ENCODE results near the gene ELP5.
"Not testable (repeated sequence)": the region's sequence is repeated elsewhere in the genome, so short reads cannot be mapped to it uniquely, and the experiment has no call there.

Gene ELP5

DNA sequence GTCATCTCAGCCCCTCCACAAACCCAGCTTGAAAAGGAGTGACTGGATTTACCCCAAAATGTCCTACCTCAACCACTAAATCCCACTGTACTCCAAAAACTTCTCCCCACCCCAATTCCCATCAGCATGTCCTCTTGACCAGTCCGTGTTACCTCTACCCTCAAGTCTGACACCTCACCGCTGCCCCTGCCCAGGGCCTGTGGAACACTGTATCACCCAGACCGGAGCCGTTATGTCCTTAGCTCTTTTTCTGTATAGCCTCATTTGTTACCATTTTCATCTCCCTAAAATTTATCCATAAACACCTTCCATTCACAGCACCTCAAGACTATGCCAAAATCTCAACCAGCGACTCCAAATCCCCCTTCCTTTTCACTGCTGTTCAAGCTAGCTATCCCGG is 15.2 kb upstream of the ELP5 start:
- DNase-seq (ENCODE audit: low read depth in 2 of 2): no peak

DNA sequence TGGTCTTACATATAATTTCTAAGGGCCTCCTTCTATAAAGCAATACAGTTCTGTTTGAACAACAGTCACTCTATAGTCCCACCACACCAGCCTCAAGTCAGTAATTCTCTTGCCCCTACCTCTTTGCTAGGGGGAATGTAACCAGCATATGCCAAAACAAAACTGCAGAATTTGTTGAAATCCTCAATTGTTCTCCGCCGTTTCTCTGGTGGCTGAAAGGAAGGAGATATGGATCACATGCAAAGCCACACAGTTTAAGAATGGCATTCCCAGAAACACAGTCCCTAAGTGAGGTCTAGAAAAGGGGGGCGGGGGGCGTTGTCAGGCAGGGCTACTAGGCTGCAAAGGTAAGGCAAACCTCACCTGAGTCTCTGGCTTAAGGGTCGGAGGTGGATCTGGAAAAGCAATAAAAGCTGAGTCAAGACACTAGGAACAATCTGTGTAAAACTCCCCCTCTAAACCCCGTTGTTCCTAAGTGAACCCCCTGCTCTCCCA is 14.7 kb upstream of the ELP5 start:
- no peak for DNase-seq (ENCODE audit: low read depth in 2 of 2)

DNA sequence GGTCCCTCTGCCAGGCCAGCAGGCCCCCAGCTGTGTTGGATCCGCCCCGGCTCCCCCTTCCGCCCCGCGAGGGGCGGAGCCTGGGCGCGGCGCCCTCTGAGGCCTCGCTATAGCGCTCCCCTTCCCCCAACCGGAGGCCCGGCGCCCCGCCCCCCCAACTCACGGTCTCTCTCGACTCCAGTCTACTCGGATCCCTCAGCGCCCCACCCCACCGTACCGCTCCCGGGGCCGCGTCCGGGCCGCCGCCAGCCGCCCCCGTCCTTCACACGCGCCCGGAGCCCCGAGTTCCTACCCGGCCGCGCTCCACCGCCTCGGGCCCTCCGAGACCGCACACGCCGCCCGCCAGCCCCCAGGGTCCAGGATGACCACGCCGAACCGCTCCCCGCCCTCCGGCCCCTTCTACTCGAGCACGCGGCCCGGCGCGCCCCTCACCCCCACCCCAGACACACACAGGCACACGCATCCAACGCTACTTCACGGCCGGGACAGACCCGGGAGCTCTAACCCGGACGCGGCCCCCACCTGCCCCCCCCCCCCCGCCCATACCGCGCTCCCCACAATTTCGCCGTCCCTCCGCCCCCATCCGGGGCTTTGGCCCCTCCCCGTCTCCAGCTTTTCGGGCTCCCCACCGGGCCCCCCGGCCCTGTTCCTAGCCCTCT is 14.1 kb upstream of the ELP5 start:
- DNase-seq (ENCODE audit: low read depth in 2 of 2): no peak

DNA sequence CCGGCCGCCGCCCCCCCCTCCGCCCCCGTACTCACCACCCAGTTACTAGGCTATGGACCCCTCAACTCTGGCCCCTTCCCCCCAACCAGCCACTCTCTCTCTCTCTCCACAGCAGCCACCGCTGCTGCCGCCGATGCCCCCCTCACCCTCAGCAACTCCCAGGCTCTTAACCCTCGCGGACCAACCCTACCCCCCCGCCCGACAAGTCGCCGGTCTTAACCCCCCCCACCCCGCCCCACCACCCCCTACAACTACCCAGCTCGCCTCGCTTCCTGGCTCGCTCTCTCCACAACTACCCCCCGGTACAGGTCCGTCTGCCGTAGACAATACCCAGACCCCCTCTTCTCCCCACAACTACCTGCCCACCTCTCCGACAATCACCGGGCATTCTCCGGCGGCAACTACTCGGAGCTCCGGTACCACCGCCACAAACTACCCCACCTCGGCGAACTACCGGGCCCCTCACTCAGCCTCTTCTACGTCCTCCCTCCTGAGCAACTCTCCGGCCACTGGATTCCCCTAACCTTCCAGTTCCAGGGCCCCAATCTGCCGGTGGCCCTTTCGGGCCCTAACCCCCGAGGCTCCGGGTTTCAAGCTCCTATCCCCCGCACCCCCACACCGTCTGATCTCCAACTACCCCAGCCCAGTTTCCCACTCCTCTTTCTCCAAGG is 13.5 kb upstream of the ELP5 start:
- no peak for DNase-seq (ENCODE audit: low read depth in 2 of 2)

DNA sequence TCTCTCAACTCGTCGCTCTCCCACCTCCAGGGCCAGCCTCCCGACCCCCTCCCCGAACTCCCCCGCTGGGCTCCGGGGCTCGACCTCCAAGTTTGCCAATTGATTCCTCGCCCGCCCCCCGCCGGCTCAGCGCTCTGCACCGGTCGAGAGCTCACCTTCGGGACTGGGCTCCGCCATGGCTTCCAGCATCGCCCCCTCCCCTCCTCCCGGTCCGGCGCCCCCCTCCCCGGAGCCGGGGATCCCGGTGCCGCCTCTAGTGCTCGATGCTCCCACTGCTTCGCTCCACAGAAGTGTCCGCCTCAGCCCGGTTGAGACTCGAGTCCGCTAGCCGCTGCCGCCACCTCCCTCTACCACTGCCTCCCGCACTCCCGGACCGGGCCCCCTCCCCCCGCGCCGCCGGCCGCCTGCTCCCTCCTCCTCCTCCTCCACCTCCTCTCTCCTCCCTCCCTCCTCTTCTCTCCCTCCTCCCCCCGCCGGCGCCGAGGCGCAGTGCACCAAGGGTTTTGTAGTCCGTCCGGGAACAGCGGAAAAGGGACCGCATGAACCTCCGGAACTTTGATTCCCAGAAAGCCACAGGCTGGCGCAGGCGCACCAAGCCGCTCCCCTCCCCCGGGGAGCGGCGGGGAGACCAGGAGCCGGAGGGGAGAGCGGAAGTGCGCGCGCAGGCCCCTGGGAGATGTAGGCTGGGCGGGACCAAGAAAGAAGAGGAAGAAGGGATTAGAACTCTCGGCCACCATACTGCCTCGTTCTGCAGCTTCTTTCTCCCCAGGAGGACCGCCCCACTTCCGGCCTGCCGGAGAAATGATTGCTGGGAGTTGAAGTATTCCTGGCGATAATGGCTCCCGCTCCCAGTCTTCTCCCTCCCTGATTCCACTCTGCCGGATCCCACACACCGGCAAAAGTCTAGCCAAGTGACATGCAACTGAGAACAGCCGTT is 12.7 kb upstream of the ELP5 start, which contains the start of gene PHF23:
Gene PHF23, minus strand, starts transcription at position 367 of the 937 bp plus-strand sequence. Its CDS starts 178 bp downstream, at position 189.
- peak; percentile 99 for DNase-seq (ENCODE audit: low read depth in 2 of 2)

DNA sequence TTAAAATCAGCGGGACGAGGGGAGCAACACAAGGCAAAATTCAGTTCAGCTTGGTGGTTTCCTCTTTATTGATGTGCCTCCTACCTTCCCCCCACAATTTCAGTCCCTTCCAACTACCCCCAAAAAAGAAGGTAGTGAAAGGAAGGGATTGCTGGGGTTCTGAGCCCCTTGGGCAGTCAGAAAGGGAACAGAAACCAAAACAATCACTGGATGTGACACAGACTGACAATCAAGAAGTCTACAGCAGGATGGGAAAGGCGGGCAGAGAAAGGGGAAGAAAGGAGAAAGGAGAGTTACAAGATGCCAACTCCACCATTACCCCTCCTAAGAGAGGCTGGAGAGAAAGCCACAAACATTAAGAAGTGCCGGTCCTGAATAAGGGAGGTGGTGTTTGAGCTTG is 11.6 kb upstream of the ELP5 start:
- DNase-seq (ENCODE audit: low read depth in 2 of 2): no peak

DNA sequence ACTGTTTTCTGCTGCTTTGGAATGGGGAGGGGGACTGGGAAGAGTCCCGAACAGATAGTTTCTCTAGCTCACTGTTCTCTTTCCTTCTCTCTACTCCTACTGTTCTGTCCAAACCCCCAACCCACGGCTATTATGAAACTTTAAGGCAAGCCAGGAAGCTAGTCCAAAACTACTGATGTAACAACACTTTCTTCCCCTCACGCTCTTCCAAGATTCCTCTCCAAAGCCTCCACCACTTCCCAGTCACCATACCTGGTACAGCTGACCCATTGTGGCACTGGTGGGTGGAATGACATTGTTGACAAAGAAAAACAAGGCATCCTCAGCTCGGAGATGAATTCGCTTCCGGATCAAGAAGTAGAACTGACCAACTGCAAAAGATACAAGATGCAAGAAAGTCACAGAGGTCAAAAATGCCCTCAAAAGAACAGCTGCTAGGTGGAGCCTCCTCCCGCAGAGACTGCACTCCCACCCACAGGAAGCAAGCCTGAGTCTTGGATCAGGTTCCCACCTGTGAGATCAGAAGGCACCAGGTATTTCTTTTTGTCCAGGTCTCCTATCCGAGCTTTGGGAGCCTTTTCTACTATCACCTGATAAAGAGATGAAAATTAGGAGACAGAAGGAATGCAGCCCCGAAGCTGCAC is 10.8 kb upstream of the ELP5 start:
- no peak for DNase-seq (ENCODE audit: low read depth in 2 of 2)

DNA sequence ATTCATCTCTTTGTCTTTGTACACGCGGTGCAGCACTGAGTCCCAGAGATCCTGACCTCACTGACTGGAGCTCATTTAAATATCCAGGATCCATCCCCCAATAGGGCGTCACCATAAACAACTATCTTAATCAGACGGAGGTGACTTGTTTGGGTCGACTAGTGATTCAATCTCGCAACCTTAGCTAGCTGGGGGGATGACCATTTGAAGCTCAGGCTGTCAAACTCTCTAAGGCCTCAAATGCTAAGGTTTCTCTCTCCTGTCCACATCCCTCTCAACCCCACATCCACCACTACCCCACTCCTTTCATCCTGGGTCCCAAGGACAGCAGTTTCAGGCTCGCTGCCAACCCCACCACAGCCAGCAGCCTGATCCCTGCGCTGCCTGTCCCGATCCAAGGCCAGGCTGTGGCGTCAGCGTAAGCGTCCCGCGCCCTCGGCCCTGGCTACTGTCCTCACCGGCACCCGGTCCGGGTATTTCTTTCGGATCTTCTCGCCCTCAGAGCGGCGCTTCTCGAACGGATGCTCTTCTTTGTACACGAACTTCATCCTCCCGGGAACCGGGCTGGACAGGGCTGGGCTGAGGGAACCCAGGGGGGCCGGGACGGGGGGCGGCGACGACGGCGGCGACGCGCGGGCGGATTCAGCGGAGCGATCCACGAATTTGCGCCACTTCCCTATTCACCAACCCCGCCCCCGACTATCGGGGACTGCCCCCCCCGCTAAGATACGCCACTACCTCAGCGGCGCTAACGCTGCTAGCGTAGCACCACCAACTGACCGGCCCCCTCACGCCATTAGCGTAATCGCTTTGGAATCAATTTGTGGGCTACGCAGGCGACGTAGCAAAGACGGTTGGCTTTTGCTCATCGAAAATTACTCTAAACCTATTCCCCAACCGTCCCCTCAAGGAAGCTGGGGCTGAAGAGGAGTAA is 10.0 kb upstream of the ELP5 start, which contains the start of gene GABARAP:
Gene GABARAP, minus strand, starts transcription at position 667 of the 934 bp plus-strand sequence. Its CDS starts 119 bp downstream, at position 548.
- DNase-seq (ENCODE audit: low read depth in 2 of 2): peak; percentile 81 to 84

DNA sequence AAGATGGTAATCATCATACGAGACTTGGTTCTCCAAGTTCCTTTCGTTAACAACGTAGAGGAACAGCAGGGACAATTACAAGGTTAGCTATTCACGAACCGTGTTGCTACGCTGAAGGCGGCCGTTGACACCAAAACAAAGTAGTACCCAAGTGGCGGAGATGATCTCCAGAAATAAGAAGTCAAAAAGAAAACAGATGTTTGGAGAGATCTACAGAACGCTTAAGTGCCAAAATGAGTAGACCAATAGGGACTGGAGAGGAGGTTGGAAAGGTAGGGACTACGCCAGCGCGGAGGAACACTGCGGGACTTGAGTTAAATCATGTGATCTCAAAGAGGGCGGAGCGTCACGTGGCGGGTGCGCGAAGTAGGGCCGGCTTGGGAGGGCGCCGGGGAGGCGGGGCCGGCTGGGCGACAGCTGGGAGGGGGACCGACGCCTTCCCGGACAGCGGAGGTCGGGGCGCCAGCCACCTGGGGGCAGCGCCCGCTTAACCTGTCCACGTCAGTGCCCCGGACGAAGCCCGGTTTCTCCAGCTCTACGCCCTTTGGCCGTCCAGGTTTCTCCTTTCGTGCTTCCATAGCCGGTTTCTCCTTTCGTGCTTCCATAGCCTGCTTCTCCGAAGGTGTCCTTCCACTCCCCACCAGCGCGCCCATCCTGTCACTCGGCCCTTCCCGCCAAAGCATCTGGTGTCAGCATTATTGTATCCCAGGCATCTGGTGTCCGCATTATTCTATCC is 9.1 kb upstream of the ELP5 start:
- peak; percentile 90 to 92 for DNase-seq (ENCODE audit: low read depth in 2 of 2)

DNA sequence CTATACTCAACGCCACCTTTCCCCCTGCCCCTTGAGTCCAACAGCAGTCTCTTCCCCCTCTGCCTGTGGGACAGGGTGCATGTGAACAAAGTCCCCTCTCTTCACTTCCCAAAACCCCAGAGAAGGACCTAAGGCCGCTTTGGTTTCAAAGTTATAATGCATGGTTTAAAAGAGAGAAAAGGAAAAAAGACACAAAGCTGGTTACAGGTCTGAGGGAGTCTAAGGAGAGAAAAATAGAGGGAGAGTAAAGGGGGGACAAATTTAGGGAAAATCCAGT is 8.6 kb upstream of the ELP5 start:
- DNase-seq (ENCODE audit: low read depth in 2 of 2): no peak

DNA sequence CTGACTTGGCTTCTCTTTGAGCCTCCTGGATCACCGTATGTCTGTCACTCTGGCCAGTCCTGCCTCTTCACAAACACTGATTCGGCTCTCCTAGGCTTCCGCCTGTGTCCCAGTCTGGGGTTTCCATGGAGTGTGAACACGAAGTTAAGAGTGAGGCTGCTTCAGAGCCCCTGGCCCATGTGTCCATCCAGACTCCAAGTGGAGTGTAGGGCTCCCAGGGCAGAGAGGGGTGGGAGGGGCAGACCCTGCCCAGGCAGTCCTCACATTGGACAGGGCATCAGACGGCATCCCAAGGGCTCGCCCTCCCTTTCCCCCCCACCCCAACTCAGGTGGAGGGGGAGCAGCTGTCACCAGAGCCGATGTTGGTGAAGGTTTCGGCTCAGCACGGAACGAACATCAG is 8.2 kb upstream of the ELP5 start:
- DNase-seq (ENCODE audit: low read depth in 2 of 2): not testable (repeated sequence)

DNA sequence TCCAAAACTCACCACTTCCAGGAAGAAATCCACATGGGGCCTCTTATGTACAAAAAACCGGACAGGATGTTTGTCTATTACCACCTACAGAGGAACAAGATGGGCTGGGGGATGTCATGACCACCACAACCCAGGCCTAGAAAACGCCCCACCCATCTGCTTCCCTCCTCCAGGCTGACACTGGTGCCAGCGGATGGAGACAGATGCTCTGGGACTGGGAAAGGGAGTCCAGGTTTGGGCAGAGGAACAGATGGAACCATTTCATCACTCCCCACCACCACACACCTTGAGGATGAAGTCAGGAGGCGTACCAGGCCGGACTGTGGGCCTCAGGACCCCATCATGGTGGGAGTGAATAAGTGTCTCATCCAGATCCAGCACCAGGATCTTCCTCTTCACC is 5.2 kb upstream of the ELP5 start:
- no peak for DNase-seq (ENCODE audit: low read depth in 2 of 2)

DNA sequence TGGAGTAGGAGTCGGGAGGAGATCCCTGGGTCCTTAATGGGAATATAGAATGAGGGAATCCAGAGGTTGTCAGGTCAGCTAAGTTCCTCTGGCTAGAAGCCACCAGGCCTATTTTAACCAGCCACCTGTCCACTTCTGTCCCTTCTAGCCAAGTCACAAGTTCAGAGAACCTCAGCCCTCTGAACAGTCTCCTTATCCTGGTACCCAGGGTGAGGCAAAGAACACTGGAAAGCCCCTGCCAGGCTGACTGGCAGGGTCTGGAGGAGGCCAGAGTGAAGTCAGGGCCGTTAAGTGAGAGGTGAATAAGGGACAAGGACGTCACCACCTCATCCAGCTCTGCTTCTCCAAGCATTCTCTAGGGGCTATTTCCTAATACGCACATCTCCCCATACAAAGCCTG is 3.2 kb upstream of the ELP5 start:
- no peak for DNase-seq (ENCODE audit: low read depth in 2 of 2)

DNA sequence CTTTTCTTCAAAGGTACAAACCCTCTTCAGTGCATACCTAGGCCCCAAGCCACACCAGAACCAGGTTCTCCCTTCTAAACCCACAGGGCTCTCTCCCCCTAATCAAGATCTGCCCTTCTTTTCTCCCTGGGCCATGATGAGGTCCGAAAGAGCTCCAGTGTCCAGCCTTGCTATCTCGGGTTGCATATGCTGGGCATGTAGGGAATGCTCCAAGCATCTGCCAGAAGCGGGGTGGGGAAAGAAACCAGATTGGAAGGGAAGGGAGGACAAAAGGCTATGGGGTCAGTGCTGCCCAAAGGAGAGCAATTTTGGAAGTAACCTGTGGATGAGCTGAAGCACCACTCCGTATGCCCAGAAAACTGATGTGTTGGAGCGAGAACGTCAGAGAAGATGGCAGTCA is 2.8 kb upstream of the ELP5 start:
- DNase-seq (ENCODE audit: low read depth in 2 of 2): no peak

DNA sequence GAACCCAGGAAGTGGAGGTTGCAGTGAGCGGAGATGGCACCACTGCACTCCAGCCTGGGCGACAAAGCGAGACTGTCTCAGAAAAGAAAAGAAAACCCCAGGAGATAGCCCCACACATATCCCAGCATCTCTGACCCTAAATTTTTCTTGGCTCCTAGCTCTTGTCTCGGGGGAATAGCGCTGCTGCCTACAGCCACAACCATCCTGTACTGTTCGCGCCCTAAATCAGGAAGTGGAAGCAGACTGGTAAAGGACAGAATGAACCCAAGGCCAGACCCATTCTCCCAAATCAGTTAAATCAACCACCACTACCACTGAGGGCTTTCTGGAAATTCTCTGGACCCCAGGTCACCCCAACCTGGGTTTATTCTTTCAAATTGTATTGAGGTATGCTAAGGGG is 2.2 kb upstream of the ELP5 start:
- no peak for DNase-seq (ENCODE audit: low read depth in 2 of 2)

DNA sequence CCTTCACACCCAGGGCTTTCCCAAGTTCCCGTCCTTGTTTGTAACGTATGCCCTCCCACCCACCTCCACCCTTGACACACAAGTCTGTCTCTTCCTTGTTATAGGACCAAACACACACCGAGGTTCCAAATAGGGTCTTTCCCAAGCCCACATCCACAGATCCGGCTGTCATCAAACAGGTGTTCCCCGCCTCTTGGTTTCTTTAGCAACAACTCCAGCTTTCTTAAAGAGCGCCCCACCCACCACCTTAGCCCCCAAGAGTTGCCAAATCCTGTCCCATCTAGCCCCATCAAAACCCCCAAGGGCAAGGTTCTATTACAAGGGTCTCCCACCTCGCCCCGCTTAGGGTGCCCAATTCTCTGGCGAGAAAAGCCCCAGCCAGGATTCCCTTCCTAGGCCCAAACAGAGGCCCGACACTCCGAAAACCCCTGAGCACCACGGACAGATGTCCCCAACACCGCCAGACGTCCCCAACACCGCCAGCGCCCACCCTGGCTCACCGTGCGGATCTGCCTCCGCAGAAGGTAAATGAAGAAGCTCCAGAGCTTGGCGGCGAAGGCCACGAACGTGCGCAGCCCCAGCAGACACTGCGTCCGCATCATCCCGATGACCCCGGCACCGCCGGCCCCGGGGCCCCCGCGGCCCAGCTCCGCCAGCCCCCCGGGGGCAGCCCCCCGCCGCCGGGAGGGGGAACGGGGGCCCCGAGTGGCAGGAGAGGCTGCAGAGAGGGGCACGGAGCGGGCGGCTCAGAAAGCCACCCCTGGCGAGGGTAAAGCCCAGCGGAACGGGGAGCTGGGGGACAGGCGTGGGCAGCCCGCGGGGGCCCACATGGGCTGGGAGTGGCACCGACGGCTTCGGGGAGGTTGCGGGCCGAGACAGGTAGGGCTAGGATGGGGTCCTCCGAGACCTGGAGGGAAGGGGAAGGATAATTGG is 1.1 kb upstream of the ELP5 start:
- DNase-seq (ENCODE audit: low read depth in 2 of 2): no peak

DNA sequence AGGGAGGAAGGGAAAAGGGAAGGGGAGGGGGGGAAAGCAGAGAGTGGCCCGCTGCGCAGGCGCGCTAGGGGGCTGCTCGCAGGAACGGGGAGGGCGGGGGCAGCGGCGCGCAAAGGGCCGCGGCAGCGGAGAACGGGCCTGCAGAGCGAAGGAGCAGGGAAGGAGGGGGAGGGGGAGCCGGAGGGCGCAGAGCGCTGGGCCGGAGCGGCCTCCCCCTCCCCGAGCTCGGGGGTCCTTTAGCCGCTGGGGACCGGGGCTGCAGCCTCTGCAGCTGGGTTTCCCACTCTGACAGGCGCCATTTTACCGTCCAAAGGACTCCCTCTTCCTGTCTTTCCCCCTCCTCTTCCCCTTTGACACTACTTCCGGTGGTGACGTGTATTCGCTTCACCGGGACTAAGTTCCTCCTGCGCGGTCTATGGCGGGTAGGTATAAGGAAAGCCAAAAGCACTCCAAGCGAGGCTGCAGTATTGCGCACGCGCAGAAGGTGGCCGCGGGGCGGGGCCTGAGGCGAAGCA is 297 bp upstream of the ELP5 start, which contains the start of gene CTDNEP1:
Gene CTDNEP1, minus strand, starts transcription at position 74 of the 515 bp plus-strand sequence. CDS start 438 bp downstream, outside the sequence.
- peak; percentile 99 for DNase-seq (ENCODE audit: low read depth in 2 of 2)

DNA sequence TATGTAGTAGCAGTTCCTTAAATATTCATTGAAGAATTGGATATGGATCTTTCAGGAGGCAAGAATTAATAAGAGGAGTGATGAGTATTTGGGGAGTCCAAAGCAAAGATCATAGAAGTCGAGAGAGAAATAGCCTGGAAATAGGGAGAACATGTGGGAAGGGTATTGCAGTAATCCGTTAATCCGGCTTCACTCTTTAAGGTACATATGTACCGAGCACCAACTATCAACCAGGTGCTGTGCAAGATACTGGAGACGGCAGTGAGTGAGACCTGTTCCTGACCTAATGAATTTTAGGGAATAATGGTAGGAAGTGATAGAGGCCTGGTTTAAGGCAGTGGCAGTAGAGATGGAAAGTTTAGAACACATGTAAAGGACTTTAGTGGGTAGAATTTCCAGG is 1.1 kb downstream of the ELP5 start:
- DNase-seq (ENCODE audit: low read depth in 2 of 2): no peak

DNA sequence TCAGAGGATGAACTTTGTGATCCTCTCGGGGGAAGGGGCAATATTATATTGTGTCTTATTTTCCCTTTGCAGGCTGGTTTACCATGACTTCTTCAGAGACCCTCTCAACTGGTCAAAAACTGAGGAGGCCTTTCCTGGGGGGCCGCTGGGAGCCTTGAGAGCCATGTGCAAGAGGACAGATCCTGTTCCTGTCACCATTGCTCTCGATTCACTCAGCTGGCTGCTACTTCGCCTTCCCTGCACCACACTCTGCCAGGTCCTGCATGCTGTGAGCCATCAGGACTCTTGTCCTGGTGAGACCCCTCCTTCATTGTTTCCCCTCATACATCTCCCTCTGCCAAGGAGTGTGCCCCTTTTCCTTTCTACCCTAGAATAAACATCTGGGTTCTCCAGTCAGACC is 2.5 kb downstream of the ELP5 start:
- no peak for DNase-seq (ENCODE audit: low read depth in 2 of 2)
